Smooth muscle cell of the brain vasculature (primary cell): ENCODE data around the gene GJC3.
"Not testable (repeated sequence)": the region's sequence is repeated elsewhere in the genome, so short reads cannot be mapped to it uniquely, and the experiment has no call there.

Source experiments
- DNase-seq: peaks from one replicate; pipeline ENCODE4 v3.0.0-alpha.2; 2012; ENCODE audit warnings: low read depth, low spot score

The GJC3 gene

DNA sequence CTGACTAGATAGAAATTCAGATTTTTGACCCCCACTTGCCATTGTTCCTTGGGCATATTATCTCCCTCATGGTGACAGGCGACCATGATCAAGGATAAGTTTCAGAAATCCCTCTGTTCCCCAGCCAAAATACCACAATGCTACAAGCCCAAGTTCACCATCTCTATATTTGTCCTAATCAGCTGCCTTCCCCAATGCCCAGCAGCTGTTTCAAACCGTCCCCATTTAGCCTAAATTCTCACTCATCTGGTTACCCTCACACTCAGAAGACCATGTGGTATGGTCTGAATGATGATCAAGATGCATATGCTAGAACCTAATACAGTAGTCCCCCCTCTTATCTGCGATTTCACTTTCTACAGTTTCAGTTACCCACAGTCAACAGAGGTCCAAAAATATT, 956 bp upstream of the GJC3 start:
- no peak for DNase-seq

- DNase-seq: no peak
Observed at GRCh38 chr7:99929730-99930053, 272 bp upstream of the GJC3 start.

DNA sequence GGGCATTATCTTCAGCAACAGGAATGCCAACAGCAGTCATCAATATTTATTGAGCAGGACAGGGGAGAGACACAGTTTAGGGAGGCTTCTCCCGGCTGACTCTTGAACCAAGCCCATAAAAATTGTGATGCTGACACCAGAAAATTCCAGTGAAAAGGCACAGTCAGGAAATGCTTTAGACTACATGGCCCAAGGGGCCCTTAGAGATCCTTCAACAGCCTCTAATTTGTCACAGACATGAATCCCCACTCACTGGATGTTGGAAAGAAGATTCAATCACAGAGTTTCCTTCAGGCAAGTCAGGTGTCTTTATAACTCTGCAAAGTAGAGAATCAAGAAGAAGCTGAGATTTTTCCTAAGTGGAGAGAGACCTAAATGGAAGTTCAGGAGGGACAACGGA, 1.2 kb downstream of the GJC3 start:
- no peak for DNase-seq

DNA sequence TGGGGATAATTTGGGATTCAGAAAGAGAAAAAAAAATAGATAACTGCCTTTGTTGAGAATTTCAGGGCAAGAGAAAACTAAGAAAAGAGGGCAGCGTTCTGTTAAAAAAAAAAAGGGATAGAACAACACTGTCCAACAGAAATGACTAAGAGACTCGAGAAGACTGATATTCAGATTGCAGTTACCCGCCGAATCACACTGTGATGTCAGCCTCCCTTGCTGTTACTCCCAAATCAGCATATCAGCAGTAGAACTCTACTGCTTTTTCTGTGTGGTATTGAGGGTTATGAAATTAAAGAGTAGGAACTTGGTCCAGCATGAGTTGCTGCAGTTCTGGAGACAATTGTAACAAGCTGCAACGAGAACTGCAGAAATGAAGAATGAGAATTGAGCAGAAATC, 1.9 kb downstream of the GJC3 start:
- DNase-seq: no peak

- no peak for DNase-seq
Observed at GRCh38 chr7:99926321-99926720, 3.1 kb downstream of the GJC3 start.

GRCh38 chr7:99923200-99923599, 6.2 kb downstream of the GJC3 start:
- no peak for DNase-seq

DNA sequence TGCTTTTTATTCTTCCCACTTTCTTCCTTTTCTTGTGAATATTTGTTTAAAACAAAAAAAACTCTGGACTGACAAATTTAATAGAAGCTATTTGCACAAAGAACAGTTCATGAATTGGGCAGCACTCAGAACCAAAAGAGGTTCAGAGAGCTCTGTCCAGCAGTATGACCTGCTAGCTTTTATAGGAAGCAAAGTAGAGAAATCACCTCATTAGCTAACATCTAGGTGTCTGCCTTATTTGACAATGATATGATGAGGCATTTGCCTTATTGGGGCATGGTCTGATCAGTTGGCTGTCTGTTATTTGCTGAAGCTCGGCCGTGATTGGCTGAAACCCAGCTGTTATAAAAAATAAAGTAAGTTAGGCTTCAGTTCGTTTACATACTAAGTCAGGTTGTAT, 9.3 kb downstream of the GJC3 start:
- DNase-seq: no peak

- DNase-seq: no peak
Observed at GRCh38 chr7:99919814-99920112, 9.7 kb downstream of the GJC3 start.

GRCh38 chr7:99918959-99919813, 10.2 kb downstream of the GJC3 start, which contains the start of gene TRIM4:
TRIM4 (minus strand) TSS chr7:99919530; CDS start chr7:99919401, 129 bp downstream.
- DNase-seq: peak; percentile 56

GRCh38 chr7:99910976-99911375, 18.4 kb downstream of the GJC3 start:
- no peak for DNase-seq

DNA sequence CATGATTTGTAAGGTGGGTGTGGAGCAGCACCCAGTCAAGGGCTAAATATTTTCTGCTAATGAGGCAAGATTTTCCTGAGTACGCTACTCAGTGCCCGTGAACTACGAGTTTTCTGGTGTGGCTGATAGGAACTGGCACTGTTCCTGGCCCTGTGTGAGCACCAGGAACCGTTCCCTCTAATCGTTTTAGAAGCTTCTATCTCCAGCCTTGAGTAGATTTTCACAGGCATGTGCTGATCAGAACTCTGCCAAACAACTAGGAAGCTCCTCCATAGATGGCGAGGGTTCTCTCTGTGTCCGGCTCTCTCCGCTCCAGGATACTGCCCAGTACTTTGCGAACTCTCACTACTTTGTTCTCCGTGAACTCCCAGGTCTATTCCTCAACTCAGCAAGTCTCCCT, 27.8 kb downstream of the GJC3 start:
- DNase-seq: no peak

DNA sequence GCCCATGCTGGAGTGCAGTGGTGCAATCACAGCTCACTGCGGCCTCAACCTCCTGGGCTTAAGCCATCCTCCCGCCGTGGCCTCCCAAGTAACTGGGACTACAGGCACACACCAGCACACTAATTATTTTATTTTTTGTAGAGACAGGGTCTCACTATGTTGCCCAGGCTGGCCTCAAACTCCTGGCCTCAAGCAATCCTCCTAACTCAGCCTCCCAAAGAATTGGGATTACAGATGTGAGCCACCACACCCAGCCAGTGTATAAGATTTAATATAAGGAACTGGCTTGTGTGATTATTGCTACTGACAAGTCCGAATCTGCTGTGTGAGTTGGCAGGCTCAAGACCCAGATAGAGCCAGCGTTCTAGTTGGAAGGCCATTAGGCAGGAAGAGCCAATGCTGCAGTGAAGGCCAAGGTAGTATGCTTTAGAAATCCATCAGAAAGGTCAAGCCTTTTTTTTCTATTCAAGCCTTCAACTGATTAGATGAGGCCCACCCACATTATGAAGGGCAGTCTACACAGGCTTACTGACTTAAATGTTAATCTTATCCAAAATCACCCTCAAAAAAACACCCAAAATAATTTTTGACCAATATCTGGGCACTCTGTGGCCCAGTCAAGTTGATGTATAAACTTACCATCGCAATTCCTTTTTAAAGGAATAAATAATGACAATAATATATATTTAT, 29.4 kb downstream of the GJC3 start:
- DNase-seq: no peak

DNA sequence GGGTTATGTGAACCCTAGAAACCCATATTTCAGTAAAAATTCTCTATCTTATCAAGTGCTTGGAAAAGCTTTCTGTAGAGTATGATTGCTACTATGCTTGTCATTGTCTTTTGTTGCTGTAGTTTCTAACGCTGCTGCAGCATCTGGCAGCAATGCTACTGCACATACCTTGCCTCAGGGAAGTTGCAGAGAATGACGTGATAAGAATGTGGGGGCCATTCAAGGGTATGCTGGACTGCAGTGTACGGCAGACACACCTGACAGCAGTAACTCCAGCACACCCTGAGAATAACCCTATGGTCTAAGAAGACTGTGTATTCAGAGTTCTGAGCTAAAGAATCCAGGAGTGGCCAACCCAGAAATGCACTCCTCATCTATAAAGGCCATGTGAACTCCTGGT, 30.6 kb downstream of the GJC3 start:
- DNase-seq: no peak

DNA sequence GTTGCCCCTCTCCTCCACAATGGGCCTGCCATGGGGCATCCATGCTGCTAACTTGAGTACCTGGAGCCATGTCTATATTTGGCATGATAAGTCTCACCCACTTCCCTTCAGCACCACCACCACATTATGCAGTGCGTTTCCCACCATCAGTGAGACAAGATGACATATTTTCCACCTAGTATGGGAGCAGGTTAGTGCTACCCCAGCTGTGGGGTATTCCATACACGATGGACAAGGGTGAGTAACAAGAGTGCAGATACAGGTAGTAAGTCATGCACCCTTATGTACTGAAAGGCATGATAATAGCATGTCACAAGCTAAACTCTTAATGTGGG, 31.4 kb downstream of the GJC3 start:
- no peak for DNase-seq

- no peak for DNase-seq
Observed at GRCh38 chr7:99897322-99898022, 31.9 kb downstream of the GJC3 start.

DNA sequence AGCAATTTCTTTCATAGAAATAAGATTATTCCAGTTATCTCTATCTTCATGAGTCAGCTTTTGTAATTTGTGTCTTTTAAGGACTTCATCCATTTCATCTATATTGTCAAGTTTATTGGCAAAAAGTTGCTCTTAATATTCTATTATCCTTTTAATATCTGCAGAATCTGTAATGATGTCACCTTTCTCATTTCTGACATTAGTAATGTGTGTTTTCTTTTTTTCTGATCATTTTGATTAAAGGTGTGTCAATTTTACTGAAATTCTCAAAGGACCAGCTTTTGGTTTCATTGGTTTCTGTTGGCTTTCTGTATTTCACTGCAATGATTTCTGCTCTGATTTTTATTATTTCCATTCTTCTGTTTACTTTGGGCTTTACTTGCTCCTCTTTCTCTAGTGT, 34.7 kb downstream of the GJC3 start:
- no peak for DNase-seq

DNA sequence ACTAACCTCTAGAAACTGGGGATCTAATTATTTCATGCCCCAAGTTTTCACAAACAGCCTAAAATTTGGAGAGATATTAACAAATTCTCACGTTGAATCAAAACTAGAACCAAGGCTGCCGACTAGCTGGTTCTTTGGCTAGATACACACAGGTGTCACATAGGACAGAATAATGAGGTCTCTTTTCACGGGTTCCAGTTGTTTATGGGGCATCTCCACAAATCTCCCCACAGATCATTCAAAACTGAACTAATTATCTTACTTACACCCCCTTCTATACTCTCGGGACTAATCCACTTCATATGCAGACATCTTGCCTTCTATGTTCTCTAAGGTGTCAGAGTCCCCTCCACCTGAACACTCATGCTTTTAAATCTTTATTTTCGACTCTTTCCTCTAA, 36.1 kb downstream of the GJC3 start:
- DNase-seq: no peak

- DNase-seq: not testable (repeated sequence)
Observed at GRCh38 chr7:99890348-99890747, 39.1 kb downstream of the GJC3 start.

- DNase-seq: not testable (repeated sequence)
Observed at GRCh38 chr7:99888366-99888765, 41.1 kb downstream of the GJC3 start.

- no peak for DNase-seq
Observed at GRCh38 chr7:99881370-99881769, 48.0 kb downstream of the GJC3 start.

DNA sequence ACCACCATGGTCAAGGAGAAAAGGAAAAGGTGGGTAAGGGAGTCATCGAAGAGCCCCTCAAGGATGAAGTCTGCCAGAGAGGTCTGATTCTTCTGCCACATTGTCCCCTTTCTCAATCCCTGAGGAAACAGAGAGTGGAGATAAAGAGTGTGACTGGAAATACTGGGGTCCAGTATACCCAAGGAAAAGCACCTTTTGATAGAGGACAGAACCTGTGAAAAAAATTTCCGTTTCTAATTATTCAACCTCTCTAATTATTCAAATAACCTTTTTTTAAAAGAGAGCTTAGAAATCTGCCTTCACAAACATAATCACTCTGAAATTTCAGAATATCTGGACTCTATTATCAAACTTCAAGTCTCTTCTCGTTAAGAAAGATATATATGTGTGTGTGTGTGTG, 52.5 kb downstream of the GJC3 start, which contains the start of gene OR2AE1:
Gene OR2AE1, minus strand, starts transcription at position 101 of the 400 bp plus-strand sequence. Its CDS starts 0 bp downstream, at position 101.
- no peak for DNase-seq

GRCh38 chr7:99876491-99876890, 52.9 kb downstream of the GJC3 start:
- DNase-seq: no peak
